Measurements from ENCODE around the gene SCUBE2.
"Not testable (repeated sequence)": the region's sequence is repeated elsewhere in the genome, so short reads cannot be mapped to it uniquely, and the experiment has no call there.

The SCUBE2 gene

GRCh38 chr11:9016916-9017642 is 74.3 kb downstream of the SCUBE2 start:
- no peak for TF ChIP-seq CTCF (IDR thresholded peaks at IDR 0.05; ENCODE audit: low read depth, low read length, missing control alignments)
- no peak for DNase-seq
- Histone ChIP-seq H3K27me3 (replicated peaks) (no peaks in the 10 kb centered on the region), H3K4me3 (ENCODE audit: low read depth, low read length) (no peak overlapping the region), H3K27ac (no peak overlapping the region), H3K36me3 (replicated peaks) (no peaks in the 10 kb centered on the region)
- in situ Hi-C loops (cut with HindIII; ENCODE audit: low pct_ligation_motif_present, low sequenced_read_pairs), result no loop called here

- H3K4me3 ChIP-seq (ENCODE audit: low read depth, low read length), result no peak overlapping the region
- in situ Hi-C loops (cut with HindIII; ENCODE audit: low pct_ligation_motif_present, low sequenced_read_pairs), result no loop called here
- DNase-seq, result peak; percentile 67
- H3K36me3 ChIP-seq (replicated peaks), result no peaks in the 10 kb centered on the region
- peak; percentile 89 for TF ChIP-seq CTCF (IDR thresholded peaks at IDR 0.05; ENCODE audit: low read depth, low read length, missing control alignments)
- H3K27me3 ChIP-seq (replicated peaks), result no peaks in the 10 kb centered on the region
- H3K27ac ChIP-seq, result no peak overlapping the region
These were observed 75.7 kb downstream of the SCUBE2 start for GRCh38 chr11:9015677-9016076.

GRCh38 chr11:9014826-9015225 is 76.6 kb downstream of the SCUBE2 start:
- no peak overlapping the region for H3K27ac ChIP-seq
- no peak for DNase-seq
- in situ Hi-C loops (cut with HindIII; ENCODE audit: low pct_ligation_motif_present, low sequenced_read_pairs), result no loop called here
- H3K36me3 ChIP-seq (replicated peaks), result no peaks in the 10 kb centered on the region
- no peak overlapping the region for H3K4me3 ChIP-seq (ENCODE audit: low read depth, low read length)
- TF ChIP-seq CTCF (IDR thresholded peaks at IDR 0.05; ENCODE audit: low read depth, low read length, missing control alignments), result no peak
- no peaks in the 10 kb centered on the region for H3K27me3 ChIP-seq (replicated peaks)

GRCh38 chr11:9013373-9013772 is 78.0 kb downstream of the SCUBE2 start:
- in situ Hi-C loops (cut with HindIII; ENCODE audit: low pct_ligation_motif_present, low sequenced_read_pairs), result no loop called here
- TF ChIP-seq CTCF (IDR thresholded peaks at IDR 0.05; ENCODE audit: low read depth, low read length, missing control alignments), result no peak
- no peaks in the 10 kb centered on the region for H3K27me3 ChIP-seq (replicated peaks)

GRCh38 chr11:9009538-9009937 is 81.9 kb downstream of the SCUBE2 start:
- DNase-seq; H3K27ac ChIP-seq; H3K27me3 ChIP-seq (replicated peaks); in situ Hi-C loops (cut with HindIII; ENCODE audit: low pct_ligation_motif_present, low sequenced_read_pairs); H3K36me3 ChIP-seq (replicated peaks); H3K4me3 ChIP-seq (ENCODE audit: low read depth, low read length): not testable (repeated sequence)

More at GRCh38 chr11:9013373-9013772, 78.0 kb downstream of the SCUBE2 start:
- H3K36me3 ChIP-seq (replicated peaks), result no peaks in the 10 kb centered on the region
- no peak for DNase-seq
- no peak overlapping the region for H3K4me3 ChIP-seq (ENCODE audit: low read depth, low read length)
- no peak overlapping the region for H3K27ac ChIP-seq

- Histone ChIP-seq H3K27me3 (replicated peaks) (peaks cover 14% of the 10 kb centered on the region), H3K36me3 (replicated peaks) (no peaks in the 10 kb centered on the region), H3K4me3 (ENCODE audit: low read depth, low read length) (no peak overlapping the region), H3K27ac (no peak overlapping the region)
- no peak for TF ChIP-seq CTCF (IDR thresholded peaks at IDR 0.05; ENCODE audit: low read depth, low read length, missing control alignments)
- DNase-seq, result no peak
- in situ Hi-C loops (cut with HindIII; ENCODE audit: low pct_ligation_motif_present, low sequenced_read_pairs), result no loop called here
These were observed 82.7 kb downstream of the SCUBE2 start for GRCh38 chr11:9008661-9009060.
